BLaER1 treated with 17β-estradiol and CSF1 and Interleukin-3, amounts not matched to agents 10 nM and 100 nM (cell line): Measurements from ENCODE around the gene USH1C.

Source experiments
- H3K27ac ChIP-seq, 11 experiments: shearing (Covaris generic); formaldehyde crosslinking; 2 replicates each; pipeline ENCODE4 v1.8.1; 2022
- H3K27me3 ChIP-seq, 11 experiments: shearing (Covaris generic); formaldehyde crosslinking; 2 replicates each; pipeline ENCODE4 v1.8.1; 2022
- H3K36me3 ChIP-seq, 11 experiments: shearing (Covaris generic); formaldehyde crosslinking; 2 replicates each; pipeline ENCODE4 v1.8.1; 2022
- H3K4me1 ChIP-seq, 10 experiments: shearing (Covaris generic); formaldehyde crosslinking; 2 replicates each; pipeline ENCODE4 v1.8.1; 2022
- H3K4me2 ChIP-seq, 11 experiments: shearing (Covaris generic); formaldehyde crosslinking; 2 replicates each; pipeline ENCODE4 v1.8.1; 2022
- H3K4me3 ChIP-seq, 10 experiments: shearing (Covaris generic); formaldehyde crosslinking; 2 replicates each; pipeline ENCODE4 v1.8.1; 2022
- H3K9ac ChIP-seq, 11 experiments: shearing (Covaris generic); formaldehyde crosslinking; 2 replicates each; pipeline ENCODE4 v1.8.1; 2022
- H3K9me3 ChIP-seq, 11 experiments: shearing (Covaris generic); formaldehyde crosslinking; replicated peaks in 1 of 11; 2 replicates each; pipeline ENCODE4 v1.8.1; 2022
- H4K20me1 ChIP-seq, 11 experiments: shearing (Covaris generic); formaldehyde crosslinking; 2 replicates each; pipeline ENCODE4 v1.8.1; 2022
- Cebpa-rat ChIP-seq, 11 experiments: shearing (Covaris generic); IDR thresholded peaks; 2 replicates each; pipeline ENCODE4 v1.8.1; 2022

Gene USH1C

DNA sequence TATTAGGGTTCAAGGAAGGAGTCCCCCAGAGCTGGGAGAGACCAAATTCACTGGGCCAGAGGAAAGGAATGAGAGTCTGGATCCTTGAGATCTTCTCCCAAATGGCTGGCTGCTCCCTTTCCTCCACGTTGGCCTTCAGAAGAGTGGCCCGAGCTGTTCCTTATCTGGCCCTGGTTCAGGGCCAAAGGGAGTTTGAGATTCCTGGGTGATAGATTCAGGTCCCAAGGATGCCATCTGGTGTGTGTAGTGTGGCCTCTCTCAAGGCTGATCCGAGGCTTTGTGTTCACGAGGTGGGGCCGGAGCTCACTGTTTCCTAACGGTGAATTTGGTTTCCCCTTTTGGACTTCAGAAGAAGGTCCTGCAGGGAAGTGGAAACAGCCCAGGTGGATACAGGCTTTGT lies 50.2 kb downstream of the USH1C start:
- H3K9ac ChIP-seq = no peak overlapping the region
- TF ChIP-seq Cebpa-rat (IDR thresholded peaks at IDR 0.05) = no peak
- H3K27me3 ChIP-seq = peaks cover 0 to 16% (median 0%) of the 10 kb centered on the region in 11 experiments; a peak in 5 of 22 replicates
- peak overlapping the region in 7 of 11 experiments; percentile 82 to 96 (median 90); a peak in 12 of 22 replicates for H3K4me2 ChIP-seq
- no peaks in the 10 kb centered on the region; a peak in 1 of 22 replicates for H3K9me3 ChIP-seq
- H3K27ac ChIP-seq = no peak overlapping the region; a peak in 1 of 22 replicates
- no peak overlapping the region for H3K4me3 ChIP-seq
- no peaks in the 10 kb centered on the region; a peak in 1 of 22 replicates for H4K20me1 ChIP-seq
- no peaks in the 10 kb centered on the region for H3K36me3 ChIP-seq
- H3K4me1 ChIP-seq = peaks cover 22 to 93% (median 79%) of the 10 kb centered on the region in 10 experiments

DNA sequence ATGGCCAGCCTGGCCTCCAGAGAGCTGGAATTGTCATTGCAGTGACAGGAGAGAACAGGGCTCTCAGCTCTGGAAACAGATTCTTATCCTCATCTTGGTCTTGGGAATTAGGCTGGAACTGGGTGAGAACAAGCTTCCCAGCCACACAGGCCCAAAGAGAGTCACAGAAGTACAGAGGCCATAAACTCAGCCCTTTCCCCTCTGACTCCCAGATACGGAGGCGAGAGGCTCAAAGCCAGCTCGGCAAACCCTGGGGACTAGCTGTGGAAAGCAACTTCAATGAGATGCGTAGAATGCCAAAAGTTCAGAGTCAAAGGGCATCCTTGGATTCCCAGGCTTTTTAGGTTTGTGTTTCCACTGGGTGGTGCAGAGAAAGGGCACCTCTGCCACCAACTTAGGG lies 53.3 kb downstream of the USH1C start:
- H4K20me1 ChIP-seq = no peaks in the 10 kb centered on the region; a peak in 1 of 22 replicates
- TF ChIP-seq Cebpa-rat (IDR thresholded peaks at IDR 0.05) = no peak
- H3K27ac ChIP-seq = peak overlapping the region in 6 of 11 experiments; percentile 27 to 76 (median 59); a peak in 12 of 22 replicates
- H3K4me1 ChIP-seq = peaks cover 22 to 85% (median 75%) of the 10 kb centered on the region in 10 experiments
- H3K4me3 ChIP-seq = no peak overlapping the region
- H3K36me3 ChIP-seq = no peaks in the 10 kb centered on the region
- peak overlapping the region in 4 of 11 experiments; percentile 10 to 58 (median 41); a peak in 6 of 22 replicates for H3K9ac ChIP-seq
- peaks cover 0 to 4% (median 0%) of the 10 kb centered on the region in 11 experiments; a peak in 1 of 22 replicates for H3K9me3 ChIP-seq
- peak overlapping the region in 9 of 11 experiments; percentile 57 to 96 (median 88); a peak in 18 of 22 replicates for H3K4me2 ChIP-seq
- H3K27me3 ChIP-seq = peaks cover 0 to 16% (median 0%) of the 10 kb centered on the region in 11 experiments; a peak in 5 of 22 replicates

DNA sequence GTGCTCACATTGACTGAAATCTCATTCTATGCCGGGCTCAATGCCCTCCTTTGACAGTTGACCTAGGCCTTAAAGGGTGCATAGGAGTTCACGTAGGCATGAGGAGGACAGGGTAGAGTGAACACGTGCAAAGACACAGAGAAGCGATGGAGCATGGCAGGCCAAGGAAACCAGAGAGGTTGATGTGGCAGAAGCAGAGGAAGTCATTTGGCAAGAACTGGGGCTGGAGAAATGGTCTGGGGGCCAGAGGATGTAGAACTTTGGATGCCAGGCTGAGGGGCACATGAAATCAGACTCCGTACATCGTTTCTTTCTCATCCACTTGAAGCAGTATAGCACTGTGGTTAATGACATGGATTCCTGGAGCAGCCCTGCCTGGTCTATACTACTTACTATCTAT lies 54.0 kb downstream of the USH1C start:
- H3K27ac ChIP-seq = peak overlapping the region in 5 of 11 experiments; percentile 44 to 76 (median 64); a peak in 11 of 22 replicates
- peaks cover 22 to 79% (median 70%) of the 10 kb centered on the region in 10 experiments for H3K4me1 ChIP-seq
- no peaks in the 10 kb centered on the region; a peak in 1 of 22 replicates for H4K20me1 ChIP-seq
- H3K9ac ChIP-seq = peak overlapping the region in 2 of 11 experiments; percentile 34 to 58; a peak in 4 of 22 replicates
- peaks cover 0 to 16% (median 0%) of the 10 kb centered on the region in 11 experiments; a peak in 5 of 22 replicates for H3K27me3 ChIP-seq
- peak in 5 of 11 experiments; percentile 51 to 90 (median 77); a peak in 8 of 22 replicates for TF ChIP-seq Cebpa-rat (IDR thresholded peaks at IDR 0.05)
- no peak overlapping the region; a peak in 1 of 20 replicates for H3K4me3 ChIP-seq
- H3K4me2 ChIP-seq = peak overlapping the region in 9 of 11 experiments; percentile 57 to 96 (median 88); a peak in 18 of 22 replicates
- H3K9me3 ChIP-seq = peaks cover 0 to 4% (median 0%) of the 10 kb centered on the region in 11 experiments; a peak in 1 of 22 replicates
- no peaks in the 10 kb centered on the region for H3K36me3 ChIP-seq

DNA sequence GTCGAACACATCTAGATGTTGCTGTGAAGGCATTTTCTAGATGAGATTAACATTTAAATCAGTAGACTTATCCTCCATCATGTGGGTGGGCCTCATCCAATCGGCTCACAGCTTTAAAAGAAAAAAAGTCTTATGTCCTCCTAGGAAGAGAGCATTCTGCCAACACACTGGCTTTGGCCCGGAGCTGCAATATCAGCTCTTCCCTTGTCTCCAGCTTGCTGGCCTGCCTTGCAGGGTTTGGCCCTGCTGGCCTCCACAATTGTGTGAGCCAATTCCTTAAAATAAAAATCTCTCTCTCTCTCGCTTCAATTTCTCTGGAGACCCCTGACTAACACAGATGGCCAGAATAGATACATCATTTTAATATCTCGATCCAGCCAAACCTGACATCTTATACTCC lies 54.5 kb downstream of the USH1C start:
- H3K4me3 ChIP-seq = no peak overlapping the region
- H3K27ac ChIP-seq = peak overlapping the region in 5 of 11 experiments; percentile 11 to 72 (median 54); a peak in 9 of 22 replicates
- no peaks in the 10 kb centered on the region for H3K36me3 ChIP-seq
- no peaks in the 10 kb centered on the region; a peak in 1 of 22 replicates for H4K20me1 ChIP-seq
- peak overlapping the region in 9 of 11 experiments; percentile 57 to 96 (median 88); a peak in 18 of 22 replicates for H3K4me2 ChIP-seq
- H3K9me3 ChIP-seq = peaks cover 0 to 4% (median 0%) of the 10 kb centered on the region in 11 experiments; a peak in 1 of 22 replicates
- peak overlapping the region in 1 of 11 experiments; percentile 16; a peak in 1 of 22 replicates for H3K9ac ChIP-seq
- no peak for TF ChIP-seq Cebpa-rat (IDR thresholded peaks at IDR 0.05)
- H3K27me3 ChIP-seq = peaks cover 0 to 16% (median 0%) of the 10 kb centered on the region in 11 experiments; a peak in 5 of 22 replicates
- peaks cover 22 to 74% (median 65%) of the 10 kb centered on the region in 10 experiments for H3K4me1 ChIP-seq

DNA sequence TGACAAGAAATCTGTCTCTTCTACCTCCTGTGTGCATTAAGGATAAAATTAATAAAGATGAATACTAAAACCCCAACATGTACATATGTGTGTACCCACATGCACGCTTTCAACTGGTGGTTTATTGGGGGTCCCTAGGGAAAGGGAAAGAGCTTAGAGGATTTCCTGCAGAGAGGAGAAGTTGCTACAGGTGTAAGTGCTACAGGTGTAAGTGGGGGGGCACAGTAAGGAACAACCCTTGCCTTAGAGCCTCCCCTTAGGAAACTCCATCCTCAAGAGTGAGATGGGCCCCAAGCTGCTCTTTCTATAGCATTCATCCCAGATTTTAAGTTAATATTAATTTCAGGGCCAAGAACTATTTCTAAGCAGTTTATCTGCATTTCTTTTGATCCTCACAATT lies 55.7 kb downstream of the USH1C start:
- Histone ChIP-seq H3K9me3 (peaks cover 0 to 7% (median 0%) of the 10 kb centered on the region in 11 experiments; a peak in 4 of 22 replicates), H3K27ac (no peak overlapping the region), H3K27me3 (peaks cover 0 to 16% (median 0%) of the 10 kb centered on the region in 11 experiments; a peak in 5 of 22 replicates), H3K9ac (no peak overlapping the region), H4K20me1 (no peaks in the 10 kb centered on the region; a peak in 1 of 22 replicates), H3K4me2 (peak overlapping the region in 8 of 11 experiments; percentile 31 to 96 (median 86); a peak in 16 of 22 replicates), H3K36me3 (no peaks in the 10 kb centered on the region), H3K4me1 (peaks cover 22 to 62% (median 54%) of the 10 kb centered on the region in 10 experiments), H3K4me3 (no peak overlapping the region)
- no peak for TF ChIP-seq Cebpa-rat (IDR thresholded peaks at IDR 0.05)

DNA sequence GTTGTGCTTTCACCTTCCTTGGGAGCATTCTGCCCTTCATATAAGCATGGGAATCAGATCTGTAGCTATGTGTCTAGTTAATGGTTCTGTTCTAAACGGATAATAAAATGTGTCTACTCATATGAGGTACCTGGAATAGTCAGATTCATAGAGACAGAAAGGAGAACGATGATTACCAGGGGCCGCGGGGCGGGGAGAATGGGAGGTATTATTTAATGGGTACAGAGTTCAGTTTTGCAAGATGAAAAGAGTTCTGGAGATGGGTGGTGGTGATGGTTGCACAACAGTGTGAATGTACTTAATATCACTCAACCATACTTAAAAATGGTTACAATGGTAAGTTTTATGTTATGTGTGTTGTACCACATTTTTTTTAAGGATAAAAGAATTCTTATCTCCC lies 57.6 kb downstream of the USH1C start:
- peaks cover 0 to 12% (median 0%) of the 10 kb centered on the region in 11 experiments; a peak in 4 of 22 replicates for H3K9me3 ChIP-seq
- H3K9ac ChIP-seq = no peak overlapping the region
- H3K4me3 ChIP-seq = no peak overlapping the region
- peaks cover 0 to 12% (median 0%) of the 10 kb centered on the region in 11 experiments; a peak in 4 of 22 replicates for H3K27me3 ChIP-seq
- no peaks in the 10 kb centered on the region for H3K36me3 ChIP-seq
- H3K27ac ChIP-seq = no peak overlapping the region
- H4K20me1 ChIP-seq = no peaks in the 10 kb centered on the region; a peak in 1 of 22 replicates
- no peak; a peak in 1 of 22 replicates for TF ChIP-seq Cebpa-rat (IDR thresholded peaks at IDR 0.05)
- peak overlapping the region in 2 of 11 experiments; percentile 14 to 17; a peak in 4 of 22 replicates for H3K4me2 ChIP-seq
- peaks cover 13 to 48% (median 38%) of the 10 kb centered on the region in 10 experiments; a peak in 19 of 20 replicates for H3K4me1 ChIP-seq

DNA sequence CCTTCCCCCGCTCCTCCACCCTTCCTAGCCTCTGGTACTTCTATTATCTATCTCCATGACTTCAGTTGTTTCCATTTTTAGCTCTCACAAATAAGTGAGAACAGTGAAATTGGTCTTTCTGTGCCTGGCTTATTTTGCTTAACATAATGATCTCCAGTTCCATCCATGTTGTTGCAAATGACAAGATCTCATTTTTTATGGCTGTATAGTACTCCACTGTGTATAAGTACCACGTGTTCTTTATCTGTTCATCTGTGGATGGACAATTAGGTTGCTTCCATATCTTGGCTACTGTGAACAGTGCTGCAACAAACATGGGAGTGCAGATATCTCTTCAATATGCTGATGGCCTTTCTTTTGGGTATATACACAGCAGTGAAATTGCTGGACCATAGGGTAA lies 60.7 kb downstream of the USH1C start:
- no peak overlapping the region for H3K27ac ChIP-seq
- H3K4me2 ChIP-seq = no peak overlapping the region
- H4K20me1 ChIP-seq = no peaks in the 10 kb centered on the region
- H3K27me3 ChIP-seq = peaks cover 6 to 14% (median 10%) of the 10 kb centered on the region in 11 experiments; a peak in 17 of 22 replicates
- peaks cover 0 to 16% (median 8%) of the 10 kb centered on the region in 10 experiments; a peak in 12 of 20 replicates for H3K4me1 ChIP-seq
- H3K9me3 ChIP-seq = peaks cover 0 to 12% (median 0%) of the 10 kb centered on the region in 11 experiments; a peak in 3 of 22 replicates
- H3K36me3 ChIP-seq = no peaks in the 10 kb centered on the region
- no peak overlapping the region for H3K9ac ChIP-seq
- H3K4me3 ChIP-seq = no peak overlapping the region
- TF ChIP-seq Cebpa-rat (IDR thresholded peaks at IDR 0.05) = no peak

DNA sequence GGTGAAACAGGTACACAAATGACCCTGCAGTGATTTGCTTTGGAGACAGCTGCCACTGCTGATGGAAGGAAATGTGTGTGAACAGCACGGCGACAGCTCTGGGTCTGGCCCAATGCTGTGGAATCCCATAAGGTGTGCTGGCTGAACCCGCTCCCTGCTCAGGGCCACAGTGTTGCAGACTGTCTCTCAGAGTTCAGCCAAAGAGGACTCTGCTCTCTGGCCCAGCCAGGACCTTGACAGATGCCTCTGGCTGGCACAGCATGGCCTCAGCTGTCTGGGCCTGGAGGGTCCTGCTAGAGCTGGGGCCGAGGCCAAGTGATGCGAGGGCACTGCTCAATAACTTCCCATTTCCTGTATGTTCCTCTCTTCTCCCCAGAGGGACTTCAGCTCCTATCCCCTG lies 62.3 kb downstream of the USH1C start:
- Histone ChIP-seq H3K9me3 (peaks cover 0 to 12% (median 0%) of the 10 kb centered on the region in 11 experiments; a peak in 3 of 22 replicates), H3K4me3 (no peak overlapping the region), H3K27ac (no peak overlapping the region), H3K27me3 (peaks cover 22 to 30% (median 26%) of the 10 kb centered on the region in 11 experiments), H3K9ac (no peak overlapping the region), H3K4me1 (peaks cover 0 to 13% (median 6%) of the 10 kb centered on the region in 10 experiments; a peak in 6 of 20 replicates), H3K4me2 (peak overlapping the region in 5 of 11 experiments; percentile 1 to 30 (median 12); a peak in 3 of 22 replicates), H3K36me3 (no peaks in the 10 kb centered on the region), H4K20me1 (peaks cover 0 to 6% (median 0%) of the 10 kb centered on the region in 11 experiments; a peak in 1 of 22 replicates)
- TF ChIP-seq Cebpa-rat (IDR thresholded peaks at IDR 0.05) = no peak
